GM19372 (cell line): Measurements from ENCODE around the gene CSTPP1.
"Not testable (repeated sequence)": the region's sequence is repeated elsewhere in the genome, so short reads cannot be mapped to it uniquely, and the experiment has no call there.

Experiments used
- ATAC-seq: cut with Tn5 transposase; IDR thresholded peaks from one replicate; pipeline ENCODE4 v1.9.1; 2021; ENCODE audit warnings: mild to moderate bottlenecking, low read depth, moderate library complexity; ENCODE audit not compliant: unreplicated experiment

The CSTPP1 gene

GRCh38 chr11:46949297-46949696 is 12.7 kb downstream of the CSTPP1 start:
- no peak for ATAC-seq

- no peak for ATAC-seq
Observed at GRCh38 chr11:46951864-46952263, 15.3 kb downstream of the CSTPP1 start.

- no peak for ATAC-seq
Observed at GRCh38 chr11:46952553-46952952, 16.0 kb downstream of the CSTPP1 start.

- ATAC-seq, result no peak
Observed at GRCh38 chr11:46953093-46953492, 16.5 kb downstream of the CSTPP1 start.

- no peak for ATAC-seq
Observed at GRCh38 chr11:46958777-46959176, 22.2 kb downstream of the CSTPP1 start.

GRCh38 chr11:46961041-46961440 is 24.5 kb downstream of the CSTPP1 start:
- ATAC-seq, result no peak

- not testable (repeated sequence) for ATAC-seq
Observed at GRCh38 chr11:46961886-46962285, 25.3 kb downstream of the CSTPP1 start.

GRCh38 chr11:46963844-46964243 is 27.3 kb downstream of the CSTPP1 start:
- no peak for ATAC-seq

- no peak for ATAC-seq
Observed at GRCh38 chr11:46966773-46967172, 30.2 kb downstream of the CSTPP1 start.

- ATAC-seq, result no peak
Observed at GRCh38 chr11:46967962-46968361, 31.4 kb downstream of the CSTPP1 start.

GRCh38 chr11:46969379-46969778 is 32.8 kb downstream of the CSTPP1 start:
- no peak for ATAC-seq

GRCh38 chr11:46970913-46971625 is 34.5 kb downstream of the CSTPP1 start:
- ATAC-seq, result no peak

GRCh38 chr11:46972343-46972742 is 35.8 kb downstream of the CSTPP1 start:
- no peak for ATAC-seq

GRCh38 chr11:46972821-46973220 is 36.3 kb downstream of the CSTPP1 start:
- no peak for ATAC-seq

- ATAC-seq, result no peak
Observed at GRCh38 chr11:46976182-46976854, 39.8 kb downstream of the CSTPP1 start.

GRCh38 chr11:46977038-46977813 is 40.7 kb downstream of the CSTPP1 start:
- no peak for ATAC-seq

- no peak for ATAC-seq
Observed at GRCh38 chr11:46978005-46978491, 41.5 kb downstream of the CSTPP1 start.

GRCh38 chr11:46979358-46979757 is 42.8 kb downstream of the CSTPP1 start:
- ATAC-seq, result no peak

- ATAC-seq, result no peak
Observed at GRCh38 chr11:46981436-46981835, 44.9 kb downstream of the CSTPP1 start.

GRCh38 chr11:46982797-46983452 is 46.4 kb downstream of the CSTPP1 start:
- no peak for ATAC-seq

GRCh38 chr11:46983598-46983997 is 47.0 kb downstream of the CSTPP1 start:
- no peak for ATAC-seq
